Tibial nerve (tissue), 3 donors: Measurements from ENCODE around the gene CARD6.
A peak's percentile ranks its signal among the peaks of the same experiment; 100 is the strongest.

Source experiments
- POLR2A ChIP-seq, 2 donors: fragments of 450-650 bp; IDR thresholded peaks; one replicate each; pipeline ENCODE4 v1.6.1; 2017; ENCODE audit warnings: antibody characterized with exemption in 2 of 2, mild to moderate bottlenecking in 2 of 2, moderate library complexity in 2 of 2
- TF ChIP-seq, protein P1 (sequence below), 5 experiments: fragments of 200-600 bp in 3 of 5; fragments of 450-650 bp in 2 of 5; sonication (generic) in 3 of 5; IDR thresholded peaks; one replicate each; pipeline ENCODE4 v1.5.1; 2016 to 2019; ENCODE audit warnings: antibody characterized with exemption in 5 of 5, mild to moderate bottlenecking in 3 of 5, moderate library complexity in 2 of 5

DNA sequence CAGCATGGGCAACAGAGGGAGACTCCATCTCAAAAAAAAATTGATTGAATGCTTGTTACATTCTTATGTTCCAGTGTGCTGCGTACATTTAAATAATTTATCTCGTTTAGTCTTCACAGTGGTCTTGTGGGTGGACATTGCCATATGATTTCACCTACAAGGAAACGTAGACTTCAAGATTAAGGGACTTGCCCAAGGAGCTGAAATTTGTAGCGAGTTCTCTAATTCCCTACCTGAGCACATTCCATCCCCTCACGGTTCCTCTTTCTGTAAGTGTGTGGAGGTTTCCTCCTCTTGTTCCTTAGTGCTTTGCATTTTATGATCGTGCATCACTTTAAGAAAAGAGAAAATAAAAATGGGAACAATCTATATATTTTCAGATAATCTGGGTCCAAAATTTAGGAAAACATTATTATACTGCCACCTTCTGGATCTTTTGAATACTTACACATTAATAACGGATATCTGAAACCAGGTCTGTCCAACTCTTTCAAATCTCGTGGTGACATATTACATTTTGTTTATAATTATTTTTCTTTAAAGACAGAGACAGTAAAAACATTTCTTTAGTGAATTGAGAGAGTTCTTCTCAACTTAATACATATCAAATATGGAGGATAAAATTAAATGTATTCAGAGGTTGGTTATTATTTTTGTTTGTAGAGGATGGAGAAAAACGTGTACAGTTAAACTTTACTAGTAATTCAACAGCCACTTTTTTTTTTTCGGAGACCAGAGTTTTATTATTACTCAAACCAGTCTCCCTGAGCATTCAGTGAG lies 38.2 kb downstream of the CARD6 start:
- TF ChIP-seq POLR2A (IDR thresholded peaks at IDR 0.05): no peak
- TF ChIP-seq, protein P1, sequence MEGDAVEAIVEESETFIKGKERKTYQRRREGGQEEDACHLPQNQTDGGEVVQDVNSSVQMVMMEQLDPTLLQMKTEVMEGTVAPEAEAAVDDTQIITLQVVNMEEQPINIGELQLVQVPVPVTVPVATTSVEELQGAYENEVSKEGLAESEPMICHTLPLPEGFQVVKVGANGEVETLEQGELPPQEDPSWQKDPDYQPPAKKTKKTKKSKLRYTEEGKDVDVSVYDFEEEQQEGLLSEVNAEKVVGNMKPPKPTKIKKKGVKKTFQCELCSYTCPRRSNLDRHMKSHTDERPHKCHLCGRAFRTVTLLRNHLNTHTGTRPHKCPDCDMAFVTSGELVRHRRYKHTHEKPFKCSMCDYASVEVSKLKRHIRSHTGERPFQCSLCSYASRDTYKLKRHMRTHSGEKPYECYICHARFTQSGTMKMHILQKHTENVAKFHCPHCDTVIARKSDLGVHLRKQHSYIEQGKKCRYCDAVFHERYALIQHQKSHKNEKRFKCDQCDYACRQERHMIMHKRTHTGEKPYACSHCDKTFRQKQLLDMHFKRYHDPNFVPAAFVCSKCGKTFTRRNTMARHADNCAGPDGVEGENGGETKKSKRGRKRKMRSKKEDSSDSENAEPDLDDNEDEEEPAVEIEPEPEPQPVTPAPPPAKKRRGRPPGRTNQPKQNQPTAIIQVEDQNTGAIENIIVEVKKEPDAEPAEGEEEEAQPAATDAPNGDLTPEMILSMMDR (IDR thresholded peaks at IDR 0.05): peak; percentile 43 to 66 (median 58)
